Daoy (cell line): Measurements from ENCODE around the gene ZNF488. TPM values are rescaled to one million over a fixed set of nuclear protein-coding genes. Genes with fewer than 3 reads are reported as not detected.
"Not testable (repeated sequence)": the region's sequence is repeated elsewhere in the genome, so short reads cannot be mapped to it uniquely, and the experiment has no call there.

ENCODE experiments used
- DNase-seq: peaks from one replicate; pipeline ENCODE4 v3.0.0-alpha.2; 2015; ENCODE audit warnings: low read depth
- total RNA-seq: library from RNA; depleted of rRNA; stranded (reverse); fragments of >200 nt; shearing (Covaris generic); gene quantifications from 2 replicates; pipeline ENCODE4 v1.2.3, GENCODE V29; 2014; rRNA removed

The ZNF488 gene
- 0.97 and 1.1 TPM in 2 replicates for total RNA-seq

GRCh38 chr10:47384148-47384921 lies at the start of gene ZNF488:
Gene ZNF488 (minus strand): TSS chr10:47384293. CDS start chr10:47368829, 15,464 bp downstream.
- DNase-seq: peak; percentile 84

- no peak for DNase-seq
Observed at GRCh38 chr10:47425813-47426419, 41.8 kb upstream of the ZNF488 start.

GRCh38 chr10:47424231-47424630 lies 40.1 kb upstream of the ZNF488 start:
- no peak for DNase-seq

GRCh38 chr10:47423476-47423875 lies 39.4 kb upstream of the ZNF488 start:
- DNase-seq: no peak

- DNase-seq: peak; percentile 85
Observed at GRCh38 chr10:47421057-47421952, 37.2 kb upstream of the ZNF488 start.

GRCh38 chr10:47420305-47421056 lies 36.4 kb upstream of the ZNF488 start:
- DNase-seq: no peak

GRCh38 chr10:47419421-47419820 lies 35.3 kb upstream of the ZNF488 start:
- no peak for DNase-seq

- no peak for DNase-seq
Observed at GRCh38 chr10:47418966-47419365, 34.9 kb upstream of the ZNF488 start.

GRCh38 chr10:47418321-47418720 lies 34.2 kb upstream of the ZNF488 start:
- no peak for DNase-seq

GRCh38 chr10:47416305-47417218 lies 32.5 kb upstream of the ZNF488 start:
- not testable (repeated sequence) for DNase-seq

GRCh38 chr10:47415520-47416304 lies 31.6 kb upstream of the ZNF488 start:
- no peak for DNase-seq

- DNase-seq: no peak
Observed at GRCh38 chr10:47414752-47415519, 30.8 kb upstream of the ZNF488 start.

- no peak for DNase-seq
Observed at GRCh38 chr10:47414227-47414592, 30.1 kb upstream of the ZNF488 start.

GRCh38 chr10:47413531-47414226 lies 29.6 kb upstream of the ZNF488 start:
- DNase-seq: no peak

GRCh38 chr10:47412869-47413268 lies 28.8 kb upstream of the ZNF488 start:
- DNase-seq: no peak

GRCh38 chr10:47412177-47412730 lies 28.2 kb upstream of the ZNF488 start:
- no peak for DNase-seq

GRCh38 chr10:47410862-47411261 lies 26.8 kb upstream of the ZNF488 start:
- no peak for DNase-seq

GRCh38 chr10:47410271-47410670 lies 26.2 kb upstream of the ZNF488 start:
- DNase-seq: no peak
